ENCODE measurements around the gene SIRT1. TPM values are rescaled to one million over a fixed set of nuclear protein-coding genes. Genes with fewer than 3 reads are reported as not detected.

The SIRT1 gene
- total and polyA plus RNA-seq, 2 of the 8 experiments (the other 6 are each of a cell fraction or from before 2014, with no cell fraction given), result 22.6 to 70.9 TPM

DNA sequence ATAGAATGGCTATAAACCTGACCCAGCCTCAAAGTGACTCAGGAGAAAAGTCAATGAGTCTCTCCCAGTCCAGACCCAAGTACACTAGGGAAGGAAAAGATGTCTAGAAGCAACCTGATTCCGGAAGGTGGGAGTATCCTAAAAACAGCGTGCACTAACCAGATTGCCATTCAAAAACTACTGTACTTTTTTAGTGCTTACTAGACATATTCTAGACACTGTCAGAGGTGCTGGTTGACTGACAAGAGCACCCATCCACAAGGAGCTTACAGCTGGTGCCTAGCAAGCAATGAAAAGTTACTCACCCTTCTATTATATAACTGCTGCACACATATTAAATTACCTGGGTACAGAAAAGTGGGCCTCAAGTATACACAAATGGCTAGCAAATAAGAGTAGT is 81.0 kb downstream of the SIRT1 start:
- Histone ChIP-seq H3K9ac (replicated peaks in 1 of 4; ENCODE audit: extremely low read depth in 1 of 4, low read depth in 3 of 4, low read length in 3 of 4) (no peak overlapping the region), H3K14ac (ENCODE audit: insufficient read length) (no peak overlapping the region), H3K27me3 (replicated peaks in 1 of 4; ENCODE audit: control insufficient read depth in 3 of 4, extremely low read depth in 1 of 4, insufficient read depth in 3 of 4, low read length in 3 of 4) (no peaks in the 10 kb centered on the region), H2BK12ac (ENCODE audit: low read depth, low read length) (no peak overlapping the region), H3K79me2 (ENCODE audit: control insufficient read depth in 1 of 2, insufficient read depth in 2 of 2, low read length in 2 of 2) (no peaks in the 10 kb centered on the region), H3K79me1 (ENCODE audit: low read depth, low read length) (peaks cover 3% of the 10 kb centered on the region; the same call in 1 of the 2 replicates), H3K27ac (ENCODE audit: low read depth, low read length) (no peak overlapping the region), H3K4ac (replicated peaks; ENCODE audit: insufficient read length, low read depth, low read length) (no peak overlapping the region), H4K91ac (replicated peaks; ENCODE audit: insufficient read length, low read length) (no peak overlapping the region), H3K23ac (ENCODE audit: insufficient read length) (no peak overlapping the region), H4K8ac (ENCODE audit: extremely low read depth, insufficient read depth, low read length) (no peak overlapping the region), H4K20me1 (replicated peaks in 1 of 2; ENCODE audit: control insufficient read depth in 1 of 2, insufficient read depth in 2 of 2, low read length in 2 of 2) (no peaks in the 10 kb centered on the region), H3K9me3 (ENCODE audit: insufficient read depth in 2 of 2, low read depth in 1 of 2, low read length in 1 of 2) (no peaks in the 10 kb centered on the region), H3K4me2 (ENCODE audit: insufficient read depth in 1 of 2, low read depth in 2 of 2, low read length in 2 of 2) (no peak overlapping the region), H3K56ac (replicated peaks; ENCODE audit: insufficient read length, low read depth, low read length) (no peak overlapping the region), H2BK120ac (replicated peaks; ENCODE audit: low read depth, low read length) (no peak overlapping the region), H3K23me2 (ENCODE audit: low read depth, low read length) (no peaks in the 10 kb centered on the region), H3K4me3 (ENCODE audit: extremely low read depth in 1 of 4, insufficient read depth in 2 of 4, low read depth in 3 of 4, low read length in 4 of 4) (no peak overlapping the region), H2BK5ac (ENCODE audit: low read depth, low read length) (no peak overlapping the region), H2AFZ (ENCODE audit: low read length) (no peak overlapping the region), H2AK5ac (ENCODE audit: low read depth, low read length) (no peak overlapping the region), H3K18ac (ENCODE audit: extremely low read depth, low read length) (no peak overlapping the region), H4K5ac (ENCODE audit: insufficient read length, low read depth, low read length) (no peak overlapping the region), H3K36me3 (ENCODE audit: control insufficient read depth in 2 of 4, insufficient read depth in 4 of 4, low read length in 3 of 4) (peaks cover 0 to 17% (median 3%) of the 10 kb centered on the region in 4 experiments; a peak in 2 of 8 replicates), H2BK15ac (ENCODE audit: low read length) (no peak overlapping the region), H3K4me1 (replicated peaks in 1 of 4; ENCODE audit: control insufficient read depth in 3 of 4, insufficient read depth in 4 of 4, low read length in 3 of 4) (peaks cover 0 to 8% (median 4%) of the 10 kb centered on the region in 4 experiments; a peak in 2 of 7 replicates), H2BK20ac (ENCODE audit: low read length) (no peak overlapping the region)
- POLR2A ChIA-PET (ENCODE audit: partially characterized antibody), result no interaction called here
- FAIRE-seq (no peak), DNase-seq (ENCODE audit: low read depth in 1 of 2, low spot score in 2 of 2) (no peak)
- WGBS, 2 experiments (ENCODE audit: extremely low coverage in 1 of 2, insufficient coverage in 1 of 2, insufficient read length in 1 of 2, insufficient replicate concordance in 2 of 2, low coverage in 1 of 2, low lambda C conversion rate in 2 of 2, missing lambda C conversion rate in 1 of 2), result 83% methylated on average over 2 of the region's 2 CpGs; no CpG with 5 or more reads in 1 of the 2 experiments
- CTCF ChIA-PET (ENCODE audit: partially characterized antibody), result no interaction called here
- no peak for TF ChIP-seq CBX5 (IDR thresholded peaks at IDR 0.05; ENCODE audit: low read depth, low read length)
- no peak for TF ChIP-seq FOSL1 (IDR thresholded peaks at IDR 0.05; ENCODE audit: insufficient read depth, low read depth, low read length)
- no peak for TF ChIP-seq JUN (IDR thresholded peaks at IDR 0.05; ENCODE audit: low read depth, low read length)
- no peak for TF ChIP-seq TAF1 (IDR thresholded peaks at IDR 0.05; ENCODE audit: low read depth, low read length)
- no peak for TF ChIP-seq SAP30 (IDR thresholded peaks at IDR 0.05; ENCODE audit: insufficient read depth, insufficient replicate concordance, low read length)
- no peak for TF ChIP-seq NRF1 (IDR thresholded peaks at IDR 0.05; ENCODE audit: low read depth, low read length)
- no peak for TF ChIP-seq YY1 (IDR thresholded peaks at IDR 0.05; ENCODE audit: low read depth, low read length)
- TF ChIP-seq EGR1 (IDR thresholded peaks at IDR 0.05; ENCODE audit: borderline replicate concordance, low read depth, low read length), result no peak
- no peak for TF ChIP-seq HDAC6 (IDR thresholded peaks at IDR 0.05; ENCODE audit: low read depth, low read length)
- no peak for TF ChIP-seq SP2 (IDR thresholded peaks at IDR 0.05; ENCODE audit: low read length)
- TF ChIP-seq, protein P1, sequence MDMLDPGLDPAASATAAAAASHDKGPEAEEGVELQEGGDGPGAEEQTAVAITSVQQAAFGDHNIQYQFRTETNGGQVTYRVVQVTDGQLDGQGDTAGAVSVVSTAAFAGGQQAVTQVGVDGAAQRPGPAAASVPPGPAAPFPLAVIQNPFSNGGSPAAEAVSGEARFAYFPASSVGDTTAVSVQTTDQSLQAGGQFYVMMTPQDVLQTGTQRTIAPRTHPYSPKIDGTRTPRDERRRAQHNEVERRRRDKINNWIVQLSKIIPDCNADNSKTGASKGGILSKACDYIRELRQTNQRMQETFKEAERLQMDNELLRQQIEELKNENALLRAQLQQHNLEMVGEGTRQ (IDR thresholded peaks at IDR 0.05; ENCODE audit: low read length), result no peak
- TF ChIP-seq, protein P2, sequence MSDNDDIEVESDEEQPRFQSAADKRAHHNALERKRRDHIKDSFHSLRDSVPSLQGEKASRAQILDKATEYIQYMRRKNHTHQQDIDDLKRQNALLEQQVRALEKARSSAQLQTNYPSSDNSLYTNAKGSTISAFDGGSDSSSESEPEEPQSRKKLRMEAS (IDR thresholded peaks at IDR 0.05), result no peak
- TF ChIP-seq CHD1 (IDR thresholded peaks at IDR 0.05; ENCODE audit: low read depth, low read length), result no peak
- no peak for TF ChIP-seq CTBP2 (IDR thresholded peaks at IDR 0.05; ENCODE audit: borderline replicate concordance, insufficient read depth, insufficient read length, low read length)

Measured in H1 (cell line).